Fibroblast of lung (primary cell): Measurements from ENCODE around the gene TSPAN3. TPM values are rescaled to one million over a fixed set of nuclear protein-coding genes. Genes with fewer than 3 reads are reported as not detected.

Source experiments
- DNase-seq, 2 donors: peaks; one replicate each; pipeline versions ENCODE4 v3.0.0 to v3.0.0-alpha.2; 2010; ENCODE audit warnings: low read depth in 2 of 2
- H2AFZ ChIP-seq: 2 replicates; pipeline ENCODE4 v1.5.1; 2012; ENCODE audit warnings: low read length, control low read depth, inconsistent platforms
- H3K27ac ChIP-seq: 2 replicates; pipeline ENCODE4 v1.5.1; 2011; ENCODE audit warnings: low read length, control low read depth; ENCODE audit not compliant: insufficient read depth
- H3K27me3 ChIP-seq: 2 replicates; pipeline ENCODE4 v1.5.1; 2011; ENCODE audit warnings: mild to moderate bottlenecking, low read length; ENCODE audit not compliant: control insufficient read depth, insufficient read depth
- H3K36me3 ChIP-seq: 2 replicates; pipeline ENCODE4 v1.5.1; 2011; ENCODE audit warnings: low read length; ENCODE audit not compliant: control insufficient read depth, insufficient read depth
- H3K4me1 ChIP-seq: 2 replicates; pipeline ENCODE4 v1.5.1; 2011; ENCODE audit warnings: low read length; ENCODE audit not compliant: control insufficient read depth, insufficient read depth; ENCODE audit errors: extremely low read depth
- H3K4me2 ChIP-seq: 2 replicates; pipeline ENCODE4 v1.5.1; 2011; ENCODE audit warnings: low read length, control low read depth; ENCODE audit not compliant: insufficient read depth; ENCODE audit errors: extremely low read depth
- H3K4me3 ChIP-seq, 4 experiments: fragments of 200-600 bp in 1 of 4; sonication (generic) in 1 of 4; replicated peaks in 1 of 4; 2 replicates each; pipeline ENCODE4 v1.5.1; 2011 to 2016; ENCODE audit warnings: low read length in 4 of 4, low read depth in 3 of 4, mild to moderate bottlenecking in 3 of 4, control low read depth in 2 of 4, inconsistent platforms in 1 of 4, mixed read lengths in 1 of 4; ENCODE audit not compliant: insufficient read depth in 1 of 4; ENCODE audit errors: control extremely low read depth in 1 of 4
- H3K79me2 ChIP-seq: 2 replicates; pipeline ENCODE4 v1.5.1; 2012; ENCODE audit warnings: mild to moderate bottlenecking, low read length, inconsistent platforms; ENCODE audit not compliant: control insufficient read depth, insufficient read depth
- H3K9ac ChIP-seq: 2 replicates; pipeline ENCODE4 v1.5.1; 2011; ENCODE audit warnings: mild to moderate bottlenecking, low read length, control low read depth; ENCODE audit not compliant: insufficient read depth
- H3K9me3 ChIP-seq: 2 replicates; pipeline ENCODE4 v1.5.1; 2012; ENCODE audit warnings: low read depth, low read length; ENCODE audit not compliant: control insufficient read depth, insufficient read depth
- H4K20me1 ChIP-seq: 2 replicates; pipeline ENCODE4 v1.5.1; 2011; ENCODE audit warnings: low read length; ENCODE audit not compliant: control insufficient read depth, insufficient read depth; ENCODE audit errors: extremely low read depth
- CTCF ChIP-seq, 2 donors: IDR thresholded peaks in 1 of 2; conservative IDR thresholded peaks in 1 of 2; 1 replicate in 1 of 2; 2 replicates in 1 of 2; pipeline ENCODE4 v1.5.1; 2011 to 2012; ENCODE audit warnings: low read length in 2 of 2, control low read depth in 1 of 2, inconsistent platforms in 1 of 2, low read depth in 1 of 2, mild to moderate bottlenecking in 1 of 2
- EZH2 ChIP-seq: IDR thresholded peaks from 2 replicates; pipeline ENCODE4 v1.5.1; 2012; ENCODE audit warnings: low read length, control low read depth, mild to moderate bottlenecking; ENCODE audit errors: missing control alignments
- polyA plus RNA-seq, 2 donors: library from polyadenylated mRNA; depleted of rRNA in 1 of 2; stranded (reverse) in 1 of 2; unstranded in 1 of 2; fragments of >200 nt; gene quantifications; 2 replicates each; pipeline ENCODE4 v1.2.1, GENCODE V29; 2011 to 2012; ENCODE audit warnings: missing spikeins in 1 of 2
- total RNA-seq: library from RNA; depleted of rRNA; stranded (reverse); fragments of >200 nt; gene quantifications from 2 replicates; pipeline ENCODE4 v1.2.1, GENCODE V29; 2014

Gene TSPAN3
- total and polyA plus RNA-seq, 2 donors (not counting 1 experiment from before 2014, with no cell fraction given): 225 to 472 TPM

GRCh38 chr15:77030928-77031375 lies 40.0 kb downstream of the TSPAN3 start:
- Histone ChIP-seq H3K9ac (no peak overlapping the region), H3K4me2 (no peak overlapping the region), H3K36me3 (peaks cover under 1% of the 10 kb centered on the region), H3K4me3 (no peak overlapping the region), H3K27me3 (no peaks in the 10 kb centered on the region), H3K4me1 (no peaks in the 10 kb centered on the region), H3K27ac (no peak overlapping the region), H2AFZ (no peak overlapping the region), H3K79me2 (no peaks in the 10 kb centered on the region), H4K20me1 (no peaks in the 10 kb centered on the region), H3K9me3 (no peaks in the 10 kb centered on the region)
- TF ChIP-seq EZH2 (no peak), CTCF (conservative IDR thresholded peaks at IDR 0.05 in 1 of 2, IDR thresholded peaks at IDR 0.05 in 1 of 2; ENCODE audit: low read depth in 1 of 2, low read length in 2 of 2) (no peak)
- no peak for DNase-seq

DNA sequence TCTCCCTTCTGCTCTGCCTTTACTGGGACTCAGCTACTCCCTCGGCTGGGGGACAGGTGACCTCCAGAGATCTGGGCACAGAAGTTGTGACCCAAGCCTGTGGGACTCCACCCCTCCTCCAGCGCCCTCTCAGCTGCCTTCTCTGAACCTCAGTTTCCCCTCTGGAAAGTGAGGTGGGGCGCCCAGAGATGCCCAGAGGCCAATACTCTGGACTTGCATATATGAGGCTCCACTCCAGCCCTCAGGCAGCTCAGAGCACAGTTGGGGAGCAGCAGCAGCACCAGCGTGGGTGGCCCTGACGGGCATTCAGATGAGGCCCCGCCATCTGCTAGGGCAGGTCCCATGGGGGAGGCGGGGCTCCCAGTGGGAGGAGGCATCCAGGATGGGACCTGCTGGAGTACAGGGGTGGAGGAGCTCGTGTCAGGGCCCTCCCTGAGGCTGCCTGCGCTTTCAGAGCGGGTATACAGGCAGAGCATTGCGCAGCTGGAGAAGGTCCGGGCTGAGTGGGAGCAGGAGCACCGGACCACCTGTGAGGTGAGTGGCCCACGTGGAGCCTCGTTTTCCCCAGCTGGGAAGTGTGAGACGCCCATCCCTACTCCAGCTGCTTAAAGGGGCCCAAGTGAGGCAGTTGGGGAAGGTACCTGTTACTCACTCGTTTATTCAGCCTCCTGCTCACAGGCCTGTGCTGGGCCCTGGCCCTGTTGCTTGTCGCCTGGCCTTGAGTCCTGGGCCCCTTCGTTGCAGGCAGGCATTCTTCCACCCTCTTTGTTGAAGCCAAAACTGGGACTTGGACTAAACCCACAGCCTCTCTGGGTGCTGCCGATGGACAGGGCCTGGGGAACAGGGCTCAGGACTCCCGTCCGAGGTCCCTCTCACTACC lies 40.6 kb downstream of the TSPAN3 start:
- Histone ChIP-seq H3K36me3 (no peaks in the 10 kb centered on the region), H3K9ac (no peak overlapping the region), H3K79me2 (no peaks in the 10 kb centered on the region), H3K4me3 (no peak overlapping the region), H4K20me1 (no peaks in the 10 kb centered on the region), H2AFZ (no peak overlapping the region), H3K9me3 (no peaks in the 10 kb centered on the region), H3K27me3 (no peaks in the 10 kb centered on the region), H3K27ac (no peak overlapping the region), H3K4me1 (no peaks in the 10 kb centered on the region), H3K4me2 (no peak overlapping the region)
- DNase-seq: no peak
- TF ChIP-seq CTCF (conservative IDR thresholded peaks at IDR 0.05 in 1 of 2, IDR thresholded peaks at IDR 0.05 in 1 of 2; ENCODE audit: low read depth in 1 of 2, low read length in 2 of 2) (no peak), EZH2 (no peak)

GRCh38 chr15:77029166-77030047 lies 41.5 kb downstream of the TSPAN3 start:
- Histone ChIP-seq H3K27ac (no peak overlapping the region), H3K4me1 (no peaks in the 10 kb centered on the region), H3K9ac (no peak overlapping the region), H3K36me3 (no peaks in the 10 kb centered on the region), H3K9me3 (no peaks in the 10 kb centered on the region), H2AFZ (no peak overlapping the region), H4K20me1 (no peaks in the 10 kb centered on the region), H3K4me3 (no peak overlapping the region), H3K79me2 (no peaks in the 10 kb centered on the region), H3K4me2 (no peak overlapping the region), H3K27me3 (no peaks in the 10 kb centered on the region)
- no peak for TF ChIP-seq EZH2
- TF ChIP-seq CTCF (conservative IDR thresholded peaks at IDR 0.05 in 1 of 2, IDR thresholded peaks at IDR 0.05 in 1 of 2; ENCODE audit: low read depth in 1 of 2, low read length in 2 of 2): no peak
- DNase-seq: no peak
